ENCODE data around the gene DIS3L2.

Gene DIS3L2

DNA sequence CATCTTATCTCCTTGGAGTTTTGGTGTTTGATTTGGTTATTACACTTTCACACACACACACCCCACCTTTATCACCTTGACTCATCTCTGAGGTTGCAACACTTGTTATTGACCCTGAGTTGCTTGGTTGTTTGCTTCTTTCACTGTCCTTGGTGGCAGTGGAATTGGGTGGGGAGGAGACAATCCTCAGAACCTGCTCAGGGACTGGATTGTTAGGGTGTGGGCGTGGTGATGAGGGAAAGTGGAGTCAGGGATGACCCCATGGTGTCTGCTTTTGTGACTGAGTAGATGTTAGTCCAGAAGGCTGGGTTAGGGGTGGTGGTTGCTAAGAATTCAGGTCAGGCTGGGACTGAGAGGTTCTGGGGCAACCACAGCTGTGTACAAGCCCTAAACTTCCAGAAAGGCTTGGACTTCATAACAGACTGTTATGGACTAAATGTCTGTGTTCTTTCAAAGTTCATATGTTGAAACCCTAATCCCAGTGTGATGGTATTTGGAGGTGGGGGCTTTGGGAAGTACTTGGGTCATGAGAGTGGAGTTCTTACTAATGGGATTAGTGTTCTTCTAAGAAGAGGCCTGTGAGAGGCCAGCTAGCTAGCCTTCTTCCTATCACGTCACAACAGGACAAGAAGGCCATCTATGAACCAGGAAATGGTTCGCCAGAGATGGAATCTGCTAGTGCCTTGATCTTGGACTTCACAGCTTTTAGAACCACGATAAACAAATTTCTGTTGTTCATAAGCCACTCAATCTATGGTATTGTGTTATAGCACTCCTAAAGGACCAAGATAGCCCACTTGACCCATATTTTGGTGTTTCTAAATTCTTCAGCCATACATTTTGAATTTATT lies 3.4 kb upstream of the DIS3L2 start:
- no peak for DNase-seq

DNA sequence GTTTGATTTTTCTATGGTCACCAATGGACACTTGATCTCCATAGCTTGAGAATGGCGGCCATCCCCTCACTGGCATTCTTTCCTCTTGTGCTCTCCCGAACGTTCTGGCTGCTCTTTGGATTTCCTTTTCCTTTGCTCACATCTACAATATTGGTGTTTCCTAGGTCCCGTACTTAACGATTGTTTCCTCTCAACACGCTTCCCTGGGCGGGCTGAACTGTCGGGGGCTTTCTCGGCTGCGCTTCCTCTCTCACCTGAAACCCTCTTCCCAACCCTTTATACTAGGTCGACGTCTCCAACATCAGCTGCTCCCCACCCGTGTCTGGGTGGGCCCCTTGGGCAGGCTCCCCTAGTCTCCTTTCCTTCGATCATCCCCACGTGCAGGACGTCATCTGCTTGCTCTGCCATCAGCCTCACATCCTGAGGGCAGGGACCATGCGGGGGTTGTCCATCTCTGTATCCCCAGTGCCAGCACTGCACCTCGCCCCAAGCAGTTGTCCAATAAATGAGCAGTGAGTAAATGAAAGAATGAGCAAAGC lies 634 bp upstream of the DIS3L2 start:
- DNase-seq: no peak

DNA sequence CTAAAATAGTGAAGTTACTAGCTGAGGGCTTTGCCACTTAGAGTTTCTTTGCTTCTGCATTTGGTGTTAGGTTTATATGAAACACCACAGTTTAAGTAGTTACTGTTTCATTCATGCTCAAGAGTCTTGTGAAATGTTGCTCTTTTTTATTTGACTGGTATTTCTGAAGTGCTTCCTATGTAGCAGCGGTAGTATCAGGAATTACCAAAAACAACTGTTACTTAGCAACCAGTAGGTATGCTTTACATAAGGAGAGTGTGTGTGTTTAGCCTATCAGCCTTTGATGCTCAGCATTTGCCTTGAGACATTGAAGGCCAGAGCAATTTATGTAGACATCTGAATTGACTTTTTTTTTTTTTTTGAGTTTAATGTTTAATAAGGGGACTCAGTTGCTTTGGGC lies 3.6 kb downstream of the DIS3L2 start:
- DNase-seq: no peak

DNA sequence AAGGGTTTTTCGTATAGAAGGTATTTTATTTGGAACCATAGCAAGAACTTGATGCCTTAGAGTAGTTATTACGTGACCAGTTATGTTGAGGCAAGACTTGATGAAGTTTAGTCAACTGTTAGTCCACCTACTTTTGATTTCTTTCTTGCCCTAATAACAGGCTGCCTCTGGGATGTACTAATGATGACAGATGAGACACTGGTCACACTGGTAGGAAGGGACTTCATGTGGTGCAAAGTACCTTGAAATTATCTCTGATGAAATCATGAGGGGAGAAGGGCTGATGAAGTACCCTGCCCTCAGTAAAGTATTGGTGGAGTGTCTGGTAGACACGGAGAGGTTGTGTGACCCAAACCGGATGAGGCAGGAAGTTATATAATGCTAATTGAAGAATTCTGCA lies 5.4 kb downstream of the DIS3L2 start:
- no peak for DNase-seq

DNA sequence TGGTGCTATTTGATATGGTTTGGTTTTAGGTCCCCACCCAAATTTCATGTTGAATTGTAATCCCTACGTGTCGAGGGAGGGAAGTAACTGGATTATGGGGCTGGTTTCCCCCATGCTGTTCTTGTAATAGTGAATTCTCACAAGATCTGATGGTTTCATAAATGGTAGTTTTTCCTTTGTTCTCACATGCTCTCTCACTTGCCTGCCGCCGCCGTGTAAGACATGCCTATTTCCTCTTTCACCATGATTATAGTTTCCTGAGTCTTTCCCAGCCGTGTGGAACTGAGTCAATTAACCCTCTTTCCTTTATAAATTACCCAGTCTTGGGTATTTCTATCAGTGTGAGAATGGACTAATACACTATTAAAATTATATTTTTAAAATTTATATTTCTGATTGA lies 7.3 kb downstream of the DIS3L2 start:
- no peak for DNase-seq

DNA sequence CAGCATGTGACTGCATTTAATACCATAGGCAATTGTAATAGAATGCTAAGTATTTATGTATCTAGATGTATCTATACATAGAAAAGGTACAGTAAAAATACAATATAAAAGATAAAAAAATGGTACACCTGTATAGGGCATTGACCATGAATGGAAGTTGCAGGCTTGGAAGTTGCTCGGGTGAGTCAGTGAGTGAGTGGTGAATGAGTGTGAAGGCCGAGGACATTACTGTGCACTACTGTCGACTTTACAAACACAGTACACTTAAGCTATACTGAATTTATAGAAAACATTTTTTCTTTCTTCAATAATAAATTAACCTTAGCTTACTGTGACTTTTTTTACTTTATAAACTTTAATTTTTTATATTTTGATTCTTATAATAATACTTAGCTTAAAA lies 8.9 kb downstream of the DIS3L2 start:
- no peak for DNase-seq

DNA sequence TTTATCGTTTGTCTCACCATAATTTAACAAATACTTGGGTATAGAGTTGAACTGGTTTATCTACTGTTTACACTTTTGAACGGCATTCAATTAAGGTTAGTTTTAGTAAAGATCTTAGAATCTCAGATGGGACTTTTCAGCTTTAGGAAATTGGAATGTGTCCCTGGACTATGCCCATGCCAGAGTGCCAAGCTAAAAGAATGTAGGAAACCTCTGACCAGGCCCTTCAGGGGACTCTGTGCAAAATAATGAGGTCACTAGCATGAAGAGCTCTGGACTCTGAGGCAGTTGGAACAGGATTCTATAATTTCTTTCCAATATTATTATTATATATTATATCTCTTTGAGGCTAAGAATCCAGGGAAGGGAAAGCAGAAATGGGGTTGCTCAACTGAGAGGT lies 13.5 kb downstream of the DIS3L2 start:
- no peak for DNase-seq

DNA sequence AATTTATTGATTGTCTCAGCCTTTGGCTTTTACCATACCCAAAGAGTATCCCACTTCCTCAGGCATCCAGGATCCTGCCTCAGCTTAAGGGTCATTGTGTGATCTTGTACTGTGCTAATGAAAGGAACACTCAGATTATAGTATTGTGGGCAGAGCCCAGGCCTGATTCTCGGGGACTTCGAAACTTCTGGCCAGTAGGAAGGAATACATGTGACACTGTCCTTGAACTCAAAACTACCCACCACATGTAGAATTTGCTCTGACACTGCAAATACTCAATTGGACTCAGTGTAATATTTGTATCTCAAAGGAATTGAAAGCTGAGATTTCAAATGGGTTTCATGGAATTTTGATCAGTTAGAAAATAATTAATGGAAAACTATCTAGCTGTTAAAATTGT lies 15.9 kb downstream of the DIS3L2 start:
- DNase-seq: no peak

DNA sequence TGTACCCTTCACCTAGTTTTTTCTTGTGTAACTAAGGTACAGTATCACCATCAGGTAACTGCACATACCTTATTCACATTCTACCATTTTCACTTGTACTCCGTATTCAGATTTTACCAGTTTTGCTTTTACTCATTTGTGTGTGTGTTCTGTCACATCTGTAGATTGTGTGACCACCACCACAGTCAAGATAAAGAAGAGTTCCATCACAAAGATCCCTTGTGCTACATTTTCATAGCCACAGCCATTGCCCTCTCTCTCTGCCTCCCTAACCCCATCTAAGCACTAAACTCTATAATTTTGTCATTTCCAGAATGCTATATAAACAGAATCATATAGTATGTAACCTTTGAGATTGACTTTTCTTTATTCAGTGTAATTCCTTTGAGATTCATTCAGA lies 23.5 kb downstream of the DIS3L2 start:
- no peak for DNase-seq

DNA sequence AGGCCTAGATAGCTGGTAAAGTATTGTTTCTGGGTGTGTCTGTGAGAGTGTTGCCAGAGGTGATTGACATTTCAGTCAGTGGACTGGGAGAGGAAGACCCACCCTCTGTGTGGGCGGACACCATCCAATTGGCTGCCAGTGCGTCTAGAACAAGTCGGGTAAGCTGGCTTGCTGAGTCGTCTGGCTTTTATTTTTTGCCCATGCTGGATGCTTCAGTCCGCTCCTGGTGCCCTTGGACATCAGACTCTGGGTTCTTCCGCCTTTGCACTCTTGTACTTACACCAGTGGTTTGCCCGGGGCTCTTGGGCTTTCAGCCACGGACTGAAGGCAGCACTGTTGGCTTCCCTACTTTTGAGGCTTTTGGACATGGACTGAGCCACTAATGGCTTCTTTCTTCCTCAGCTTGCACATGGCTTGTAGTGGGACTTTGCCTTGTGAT lies 24.3 kb downstream of the DIS3L2 start:
- DNase-seq: no peak

DNA sequence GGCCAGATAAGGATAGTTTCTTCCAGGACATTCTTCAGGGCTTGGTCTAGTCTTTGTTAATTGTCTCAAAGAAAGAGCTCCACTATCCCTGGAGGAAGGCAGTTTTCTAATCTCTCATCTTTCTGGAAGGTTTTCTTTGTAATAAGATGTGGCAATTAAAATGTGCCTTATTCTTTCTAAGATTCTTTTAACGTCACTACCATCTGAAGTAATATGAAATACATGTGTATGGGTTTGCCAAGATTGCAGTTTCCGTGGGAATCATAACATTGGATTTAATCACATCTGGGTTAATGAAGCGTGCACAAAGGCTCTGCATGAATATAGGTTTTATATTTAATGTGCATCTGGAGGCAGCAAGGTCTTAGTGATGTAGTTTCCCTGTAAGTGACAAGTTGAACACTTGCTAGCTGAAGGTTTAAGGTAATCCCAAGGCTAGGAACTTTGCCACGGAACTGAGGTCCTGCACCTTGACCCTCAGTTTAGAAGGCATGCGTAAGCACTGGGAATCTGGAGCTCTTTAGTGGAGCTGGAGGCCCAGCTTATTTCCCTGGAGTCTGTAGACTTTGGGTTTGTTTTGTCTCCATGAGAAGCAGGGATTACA lies 25.7 kb downstream of the DIS3L2 start:
- no peak for DNase-seq

DNA sequence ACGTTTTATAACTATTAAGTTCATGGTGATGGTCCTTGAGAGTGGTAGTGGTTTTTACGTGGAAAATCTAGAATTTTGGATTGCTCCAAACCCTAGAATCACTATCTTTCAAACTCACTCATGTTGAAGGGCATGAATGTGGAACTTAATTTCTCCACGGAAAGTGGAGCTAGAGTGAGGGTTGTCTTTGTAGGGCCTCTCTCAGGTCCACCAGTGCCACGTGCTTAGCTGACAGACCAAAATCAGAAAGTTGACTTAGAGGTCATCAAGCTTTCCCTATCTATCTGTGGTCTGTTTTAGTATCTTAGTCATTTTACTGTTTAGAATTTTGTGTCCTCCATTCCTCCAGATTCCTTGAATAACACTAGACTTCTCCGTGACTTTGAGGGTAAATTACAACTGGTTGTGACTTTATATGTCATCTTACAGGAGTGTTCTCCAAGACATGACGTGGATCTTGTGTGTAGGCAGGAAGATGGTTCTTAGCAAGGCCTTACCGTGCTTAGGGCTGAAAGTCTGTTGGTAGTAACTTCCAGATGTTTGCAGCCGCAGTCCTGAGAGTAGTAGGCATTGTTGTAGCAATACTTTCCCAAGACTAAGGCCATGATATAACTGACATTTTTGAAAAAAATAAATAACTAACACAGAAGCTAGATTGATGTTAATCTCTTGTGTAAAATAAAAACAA lies 26.8 kb downstream of the DIS3L2 start:
- DNase-seq: no peak

DNA sequence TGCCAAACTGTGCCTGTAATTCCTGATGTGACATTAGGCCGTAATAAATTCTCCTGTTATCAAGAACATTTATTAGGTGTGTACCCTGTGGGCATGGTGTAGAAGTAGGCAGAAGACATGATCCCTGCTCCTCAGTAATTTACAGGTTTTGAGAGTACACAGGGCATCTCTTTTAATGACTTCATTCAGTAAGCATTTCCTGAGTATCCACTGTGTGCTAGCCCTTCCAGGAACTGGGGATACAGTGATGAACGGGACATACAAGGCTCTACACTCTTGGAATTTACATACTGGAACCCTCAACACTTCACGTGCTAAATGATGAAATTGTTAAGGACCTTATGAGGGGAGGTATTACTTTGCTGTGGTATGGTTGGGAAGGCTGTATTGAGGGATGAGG lies 30.2 kb downstream of the DIS3L2 start:
- DNase-seq: no peak

DNA sequence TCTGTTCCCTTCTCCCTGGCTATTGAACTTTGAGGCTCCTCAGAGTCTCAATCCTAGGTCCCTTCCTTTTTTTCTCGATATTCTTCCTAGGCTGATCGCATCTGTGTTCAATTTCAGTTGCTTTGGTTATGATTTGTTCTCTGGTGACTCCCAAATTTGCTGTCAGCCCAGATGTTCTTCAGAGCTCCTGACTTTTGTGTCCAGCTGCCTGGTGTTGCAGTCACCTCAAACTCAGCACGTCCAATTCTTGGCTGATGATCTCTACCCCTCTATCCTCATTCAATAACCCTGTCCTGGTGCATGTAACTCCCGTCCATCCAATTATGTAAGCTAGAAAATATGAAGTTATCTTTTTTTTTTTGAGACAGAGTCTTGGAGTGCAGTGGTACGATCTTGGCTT lies 31.4 kb downstream of the DIS3L2 start:
- DNase-seq: no peak

DNA sequence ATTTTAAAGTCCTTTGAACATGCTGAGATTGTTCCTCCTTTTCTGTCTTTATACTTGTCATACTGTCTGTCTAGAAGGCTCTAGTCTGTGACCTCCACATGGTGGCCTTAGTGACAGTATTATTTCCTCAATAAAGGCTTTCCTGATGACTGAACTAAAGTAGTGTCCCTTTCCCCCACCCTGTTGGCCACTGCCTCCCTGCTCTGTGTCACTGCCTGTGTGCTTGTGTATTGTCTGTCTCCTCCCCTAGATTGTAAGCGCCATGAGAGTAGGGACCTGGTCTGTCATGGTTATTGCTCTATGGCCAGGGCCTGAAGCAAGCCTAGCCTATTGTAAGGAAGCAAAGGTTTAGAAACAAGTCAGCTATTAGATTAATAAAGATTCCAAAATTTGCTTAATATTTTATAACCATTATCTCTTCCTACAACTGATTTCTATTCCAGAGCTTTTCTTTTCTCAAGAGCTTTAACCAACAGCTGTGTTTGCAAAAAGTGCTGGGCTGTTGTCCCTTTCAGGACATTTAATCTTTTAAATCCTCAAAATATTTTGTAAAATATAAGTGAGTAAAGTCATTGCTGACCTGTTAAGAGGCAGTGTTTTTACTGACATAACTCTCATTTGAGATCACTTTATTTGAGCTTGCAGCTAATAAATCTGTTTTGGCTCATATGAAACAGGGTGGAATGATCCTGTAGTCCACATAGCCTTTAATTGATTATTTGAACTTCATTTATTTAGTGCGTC lies 35.5 kb downstream of the DIS3L2 start:
- DNase-seq: no peak

DNA sequence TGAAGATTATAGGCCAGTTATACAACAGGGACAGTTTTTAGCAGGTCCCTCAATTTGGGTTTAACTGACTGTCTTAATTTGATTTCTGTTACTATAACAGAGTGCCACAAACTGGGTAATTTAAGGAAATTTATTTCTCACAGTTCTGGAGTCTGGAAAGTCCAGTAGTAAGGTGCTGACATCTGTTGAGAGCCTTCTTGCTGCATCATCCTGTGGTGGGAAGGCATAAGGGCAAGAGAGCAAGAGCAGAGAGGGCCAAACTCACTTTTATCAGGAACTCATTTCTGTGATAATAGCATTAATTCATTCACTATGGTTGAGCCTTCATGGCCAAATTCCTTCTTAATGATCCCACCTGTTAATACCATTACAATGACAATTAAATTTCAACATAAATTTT lies 36.5 kb downstream of the DIS3L2 start:
- no peak for DNase-seq

DNA sequence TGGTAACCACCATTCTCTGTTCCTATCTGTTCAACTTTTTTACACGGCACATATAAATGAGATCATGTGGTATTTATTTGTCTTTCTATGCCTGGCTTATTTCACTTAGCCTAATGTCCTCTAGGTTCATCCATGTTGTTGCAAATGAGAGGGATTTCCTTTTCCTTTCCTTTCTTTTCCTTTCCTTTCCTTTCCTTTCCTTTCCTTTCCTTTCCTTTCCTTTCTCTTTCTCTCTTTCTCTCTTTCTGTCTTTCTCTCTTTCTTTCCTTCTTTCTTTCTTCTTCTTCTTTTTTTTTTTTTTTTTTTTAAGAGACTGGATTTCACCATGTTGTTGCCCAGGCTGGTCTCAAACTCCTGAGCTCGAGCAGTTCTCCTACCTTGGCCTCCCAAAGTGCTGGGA lies 38.9 kb downstream of the DIS3L2 start:
- no peak for DNase-seq

DNA sequence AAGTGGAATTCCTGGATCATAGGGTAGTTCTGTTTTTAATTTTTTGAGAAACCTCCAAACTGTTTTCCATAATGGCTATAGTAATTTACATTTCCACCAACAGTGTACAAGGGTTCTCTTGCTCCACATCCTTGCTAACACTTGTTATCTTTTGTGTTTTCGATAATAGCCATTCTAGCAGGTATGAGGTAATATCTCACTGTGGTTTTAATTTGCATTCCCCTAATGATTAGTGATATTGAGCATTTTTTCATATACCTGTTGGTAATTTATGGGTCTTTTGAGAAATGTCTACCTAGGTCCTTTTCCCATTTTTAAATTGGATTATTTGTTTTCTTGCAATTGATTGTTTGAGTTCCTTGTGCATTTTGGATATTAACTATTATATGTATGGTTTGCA lies 39.6 kb downstream of the DIS3L2 start:
- DNase-seq: no peak

DNA sequence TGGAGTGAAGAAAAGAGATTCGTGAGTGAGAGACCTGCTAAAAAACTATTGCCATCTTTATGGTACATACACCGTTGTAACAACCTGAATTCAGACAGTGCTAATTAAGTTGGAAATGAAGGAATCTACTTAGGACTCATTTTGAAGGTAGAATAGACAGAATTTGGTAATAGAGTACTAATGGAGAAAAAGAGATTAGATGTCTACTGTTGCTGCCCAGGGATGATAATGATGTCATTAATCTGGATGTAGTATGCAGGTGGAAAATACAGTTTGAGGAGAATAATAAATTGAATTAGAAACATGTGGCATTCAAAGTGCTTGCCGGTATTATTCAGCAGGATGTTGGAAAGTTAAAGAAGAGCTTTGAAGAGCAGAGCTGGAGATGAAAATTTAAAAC lies 44.7 kb downstream of the DIS3L2 start:
- DNase-seq: no peak

DNA sequence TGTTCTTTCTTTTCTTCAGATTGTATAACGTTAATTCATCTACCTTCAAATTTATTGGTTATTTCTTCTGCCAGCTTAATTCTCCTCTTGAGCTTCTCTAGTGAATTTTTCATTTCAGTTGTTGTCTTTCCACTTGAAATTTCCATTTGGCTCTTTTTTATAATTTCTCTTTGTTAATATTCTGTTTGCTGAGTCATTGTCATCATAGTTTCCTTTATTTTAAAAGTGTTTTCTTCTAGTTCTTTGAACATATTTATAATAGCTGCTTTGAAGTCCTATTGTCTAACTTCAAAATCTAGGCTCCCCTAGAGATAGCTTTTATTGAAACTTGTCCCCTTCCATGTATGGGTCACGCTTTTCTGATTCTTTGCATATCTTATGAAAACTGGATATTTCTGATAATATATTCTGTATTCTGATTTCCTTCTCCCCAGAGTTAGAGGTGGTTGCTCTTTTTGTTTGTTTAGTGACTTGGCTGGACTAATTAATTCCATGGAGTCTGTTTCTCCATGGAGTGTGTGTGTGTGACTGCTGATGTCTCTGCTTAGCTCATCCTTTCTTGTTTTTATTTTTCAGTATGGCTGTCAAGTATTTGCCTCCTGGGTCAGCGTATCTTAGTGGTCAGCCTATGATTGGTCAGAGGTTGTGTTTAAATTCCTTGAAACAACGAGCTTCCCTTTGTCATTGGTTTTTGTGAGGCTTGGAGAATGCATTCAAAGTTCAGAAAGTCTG lies 47.6 kb downstream of the DIS3L2 start:
- no peak for DNase-seq

DNA sequence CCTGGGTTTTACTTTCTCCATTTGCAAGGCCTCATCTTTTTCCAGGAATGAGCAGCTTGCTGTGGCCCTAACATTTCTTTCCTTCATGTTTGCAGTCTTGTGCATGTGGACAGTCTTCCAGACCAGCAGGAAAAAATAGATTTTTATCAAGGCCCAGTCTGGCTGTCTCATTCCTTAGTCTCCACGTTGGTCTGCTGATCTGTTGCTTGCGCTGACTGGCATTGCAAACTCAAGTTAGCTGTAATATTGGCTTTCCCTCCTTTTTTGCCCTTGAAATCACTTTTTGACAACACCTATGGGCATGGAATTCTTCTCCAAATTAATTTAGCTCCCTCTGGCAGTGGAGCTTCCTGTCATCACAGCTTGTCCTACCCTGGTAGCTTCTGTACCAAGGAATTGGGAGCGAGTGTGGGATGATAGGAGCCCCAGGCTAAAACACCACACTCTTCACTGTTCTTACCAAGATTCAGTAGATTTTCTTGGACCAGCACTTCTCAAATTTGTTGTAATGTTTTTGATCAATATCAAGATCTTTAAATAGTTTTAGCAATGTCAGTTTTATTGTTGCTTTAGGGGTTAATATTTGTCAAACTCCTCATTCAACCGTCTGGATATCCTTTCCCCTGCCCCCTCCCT lies 48.2 kb downstream of the DIS3L2 start:
- DNase-seq: no peak
